Germinal center (tissue), 1 donor: ENCODE results near the gene CDA.

Experiments used
- DNase-seq: peaks from one replicate; pipeline ENCODE4 v3.0.0; 2012; ENCODE audit warnings: mixed read lengths, low spot score

CDA gene

DNA sequence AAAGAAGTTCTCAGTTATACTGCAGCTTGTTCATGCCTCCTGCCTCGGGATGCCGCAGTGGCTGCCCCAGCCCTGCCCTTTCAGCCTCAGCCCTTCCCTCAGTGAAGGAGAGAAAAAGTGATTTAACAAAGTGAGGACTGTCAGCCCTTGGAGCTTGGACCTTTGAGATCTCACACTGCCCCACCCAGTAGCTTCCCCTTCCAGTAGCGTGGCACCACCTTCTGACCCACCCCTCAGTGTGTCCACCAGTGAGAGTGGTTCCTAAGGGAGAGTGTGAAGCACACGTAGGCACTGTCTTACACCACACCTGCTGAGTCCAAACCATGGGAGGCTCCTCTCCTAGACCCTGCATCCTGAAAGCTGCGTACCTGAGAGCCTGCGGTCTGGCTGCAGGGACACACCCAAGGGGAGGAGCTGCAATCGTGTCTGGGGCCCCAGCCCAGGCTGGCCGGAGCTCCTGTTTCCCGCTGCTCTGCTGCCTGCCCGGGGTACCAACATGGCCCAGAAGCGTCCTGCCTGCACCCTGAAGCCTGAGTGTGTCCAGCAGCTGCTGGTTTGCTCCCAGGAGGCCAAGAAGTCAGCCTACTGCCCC is at the start of gene CDA:
Gene CDA, plus strand, starts transcription at position 464 of the 592 bp plus-strand sequence. Its CDS starts 33 bp downstream, at position 497.
- no peak for DNase-seq

DNA sequence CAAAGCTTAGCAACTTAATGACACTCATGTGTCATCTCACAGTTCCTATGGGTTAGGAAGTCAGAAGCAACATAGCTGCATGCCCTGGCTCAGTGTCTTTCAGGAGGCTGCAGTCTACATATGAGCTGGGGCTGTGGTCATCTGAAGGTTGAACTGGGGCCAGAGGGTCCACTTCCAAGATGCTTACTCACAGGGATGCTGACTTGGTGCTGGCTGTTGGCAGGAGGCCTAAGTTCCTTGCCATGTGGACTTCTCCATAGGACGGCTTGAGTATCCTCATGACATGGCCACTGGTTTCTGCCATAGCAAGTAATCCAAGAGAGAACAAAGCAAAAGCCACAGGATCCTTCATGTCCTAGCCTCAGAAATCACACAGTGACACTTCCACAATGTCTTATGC is 48.6 kb upstream of the CDA start:
- no peak for DNase-seq

- no peak for DNase-seq
Measured at GRCh38 chr1:20546637-20547036, 42.3 kb upstream of the CDA start.

GRCh38 chr1:20551161-20551560 is 37.7 kb upstream of the CDA start:
- no peak for DNase-seq

- peak; percentile 51 for DNase-seq
Measured at GRCh38 chr1:20551945-20552727, 36.8 kb upstream of the CDA start, which contains the start of gene FAM43B. TSS of gene FAM43B (plus strand) at chr1:20552573. CDS start at chr1:20552974, 401 bp downstream.

- DNase-seq = no peak
Measured at GRCh38 chr1:20552728-20553445, 36.0 kb upstream of the CDA start.

GRCh38 chr1:20555025-20555757 is 33.7 kb upstream of the CDA start:
- no peak for DNase-seq

- no peak for DNase-seq
Measured at GRCh38 chr1:20555758-20556120, 33.2 kb upstream of the CDA start.

- no peak for DNase-seq
Measured at GRCh38 chr1:20558191-20558590, 30.7 kb upstream of the CDA start.

DNA sequence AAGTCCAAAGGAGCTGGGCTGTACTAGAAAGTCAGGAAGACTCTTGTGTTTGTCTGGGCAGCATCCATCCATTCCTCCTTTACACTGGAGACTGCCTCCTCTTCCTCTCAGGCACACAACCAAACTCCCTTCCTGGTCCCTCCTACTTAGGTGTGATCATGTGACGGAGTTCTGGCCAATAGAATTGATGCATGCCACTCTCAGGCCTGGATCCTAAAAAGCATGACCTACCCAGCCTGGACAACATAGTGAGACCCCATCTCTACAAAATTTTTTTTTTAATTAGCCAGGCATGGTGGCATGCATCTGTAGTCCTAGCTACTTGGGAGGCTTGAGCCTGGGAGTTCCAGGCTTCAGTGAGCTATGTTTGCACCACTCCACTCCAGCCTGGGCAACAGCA is 27.9 kb upstream of the CDA start:
- no peak for DNase-seq

- DNase-seq = no peak
Measured at GRCh38 chr1:20565234-20565633, 23.7 kb upstream of the CDA start.

DNA sequence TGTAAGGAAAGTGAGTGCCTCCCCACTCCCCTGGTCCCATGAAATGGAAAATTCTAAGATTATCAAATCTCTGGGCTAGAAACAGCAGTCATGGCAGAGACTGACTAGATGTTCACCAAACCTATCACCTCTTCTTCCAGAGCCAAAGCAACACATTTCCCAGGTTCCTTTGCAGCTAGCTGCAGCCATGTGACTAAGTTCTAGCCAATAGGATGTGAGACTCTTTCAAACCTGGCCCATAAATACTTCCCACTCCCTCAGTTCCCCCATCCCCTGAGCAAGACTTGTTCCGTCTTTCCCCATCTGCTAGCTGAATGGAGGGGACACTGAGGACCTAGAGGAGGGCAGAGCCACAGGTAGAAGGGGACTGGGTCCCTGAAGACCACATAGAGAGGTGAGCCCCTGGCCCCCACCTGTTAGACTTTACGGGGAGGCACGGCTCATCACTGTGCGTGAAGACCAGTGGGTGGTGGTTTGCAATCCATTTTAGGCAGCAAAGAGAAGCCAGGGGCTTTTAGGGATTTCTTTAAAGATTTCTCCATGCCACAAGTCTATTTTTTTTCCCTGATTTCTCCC is 19.3 kb upstream of the CDA start:
- no peak for DNase-seq

DNA sequence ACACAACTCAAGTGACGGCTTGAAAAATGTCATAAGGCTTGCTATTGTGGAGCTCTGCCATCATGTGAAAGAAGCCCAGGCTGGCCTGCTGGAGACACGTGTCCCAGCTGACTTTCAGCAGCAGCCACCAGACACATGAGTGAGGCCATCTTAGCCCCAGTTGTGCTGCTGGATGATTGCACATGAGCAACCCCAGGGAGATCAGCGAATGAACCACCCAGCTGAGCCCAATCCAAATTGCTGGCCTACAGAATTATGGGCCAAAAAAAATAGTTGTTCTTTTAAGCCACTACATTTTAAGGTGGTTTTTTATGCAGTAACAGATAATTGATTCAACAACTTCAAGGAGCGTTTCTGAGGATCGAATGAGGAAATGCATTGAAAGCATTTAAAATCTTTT is 17.5 kb upstream of the CDA start:
- DNase-seq = no peak

DNA sequence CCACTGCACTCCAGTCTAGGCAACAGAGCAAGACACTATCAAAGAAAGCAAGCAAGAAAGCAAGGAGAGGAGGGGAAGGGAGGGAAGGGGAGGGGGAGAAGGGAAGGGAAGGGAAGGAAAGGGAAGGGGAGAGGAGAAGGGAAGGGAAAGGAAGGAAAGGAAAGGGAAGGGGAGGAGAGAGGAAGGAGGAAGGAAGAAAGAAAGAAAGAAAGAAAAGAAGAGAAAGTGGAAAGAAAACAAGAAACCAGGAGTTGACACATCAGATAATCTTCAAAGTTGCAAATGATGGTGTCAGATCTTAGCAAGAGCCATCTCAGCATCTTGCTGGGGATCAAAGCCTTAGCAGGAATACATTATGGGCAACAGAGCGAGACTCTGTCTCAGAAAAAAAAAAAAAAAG is 14.9 kb upstream of the CDA start:
- DNase-seq = no peak

DNA sequence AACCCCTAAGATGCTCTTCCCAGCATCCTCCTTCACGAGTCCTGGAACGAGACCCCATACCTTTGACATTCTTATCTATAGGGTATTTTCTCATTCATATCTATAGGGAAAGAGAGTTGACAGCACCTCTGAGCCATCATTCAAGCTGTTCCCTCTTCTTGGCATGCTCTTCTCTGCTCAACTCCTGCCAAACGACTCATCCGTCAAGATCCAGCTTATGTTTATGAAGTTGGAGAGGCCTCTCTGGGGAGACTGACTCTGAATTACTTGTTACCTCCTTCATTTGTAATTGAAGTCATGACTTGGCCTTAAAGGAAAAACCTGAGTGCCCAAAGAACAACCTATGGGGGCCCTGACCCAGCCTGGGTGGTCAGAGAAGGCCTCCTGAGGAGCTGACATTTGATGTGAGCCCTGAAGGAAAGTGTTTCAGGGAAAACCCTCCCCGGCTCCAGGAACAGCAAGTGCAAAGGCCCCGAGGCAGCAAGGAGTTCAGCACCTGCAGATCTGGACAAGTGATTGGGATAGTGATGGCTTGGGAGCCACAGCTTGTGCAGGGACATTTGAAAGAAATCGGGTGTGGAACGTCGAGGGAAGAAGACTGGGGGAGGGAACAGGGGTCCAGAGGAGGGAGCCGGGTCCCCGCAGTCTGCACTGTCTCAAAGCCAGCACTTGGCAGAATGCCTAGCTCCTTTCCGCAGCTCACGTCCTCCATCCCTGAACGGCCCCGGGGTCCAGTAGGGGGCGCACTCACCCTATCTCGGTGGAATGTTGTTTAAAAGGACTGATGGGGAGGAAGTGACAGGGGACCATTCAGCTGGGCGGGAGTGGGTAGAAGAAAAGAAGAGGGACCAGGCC is 14.0 kb upstream of the CDA start:
- peak; percentile 74 for DNase-seq

DNA sequence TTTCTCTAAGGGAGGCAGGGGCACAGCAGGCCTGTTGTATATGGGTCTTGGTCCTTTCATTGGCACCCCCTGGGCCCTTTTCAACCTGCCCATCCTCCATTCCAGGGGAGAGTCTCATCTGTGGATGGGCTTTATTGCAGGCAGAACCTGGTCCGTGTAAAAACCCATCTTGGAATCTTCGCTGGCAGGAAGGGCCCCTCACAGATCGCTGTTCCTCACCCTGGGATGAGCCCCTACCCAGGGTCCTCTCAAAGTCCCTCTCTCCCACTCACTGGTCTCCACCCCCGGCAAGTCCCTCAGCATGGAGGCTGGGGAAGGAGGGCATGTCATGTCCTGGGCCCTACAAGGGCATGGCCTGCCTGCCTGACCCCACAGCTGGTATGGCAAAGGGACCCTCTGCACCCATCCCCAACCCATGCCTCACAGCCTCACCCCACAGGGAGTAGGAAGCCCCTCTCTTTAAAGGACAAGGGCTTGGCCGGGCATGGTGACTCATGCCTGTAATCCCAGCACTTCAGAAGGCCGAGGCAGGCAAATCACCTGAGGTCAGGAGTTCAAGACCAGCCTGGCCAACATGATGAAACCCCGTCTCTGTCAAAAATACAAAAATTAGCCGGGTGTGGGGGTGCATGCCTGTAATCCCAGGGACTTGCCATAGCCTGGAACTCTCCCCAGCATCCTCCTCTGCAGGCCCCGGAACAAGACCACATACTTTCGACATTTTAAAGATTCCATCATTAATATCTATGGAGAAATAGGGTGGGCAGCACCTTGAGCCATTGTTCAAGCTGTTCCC is 13.2 kb upstream of the CDA start:
- DNase-seq = no peak

DNA sequence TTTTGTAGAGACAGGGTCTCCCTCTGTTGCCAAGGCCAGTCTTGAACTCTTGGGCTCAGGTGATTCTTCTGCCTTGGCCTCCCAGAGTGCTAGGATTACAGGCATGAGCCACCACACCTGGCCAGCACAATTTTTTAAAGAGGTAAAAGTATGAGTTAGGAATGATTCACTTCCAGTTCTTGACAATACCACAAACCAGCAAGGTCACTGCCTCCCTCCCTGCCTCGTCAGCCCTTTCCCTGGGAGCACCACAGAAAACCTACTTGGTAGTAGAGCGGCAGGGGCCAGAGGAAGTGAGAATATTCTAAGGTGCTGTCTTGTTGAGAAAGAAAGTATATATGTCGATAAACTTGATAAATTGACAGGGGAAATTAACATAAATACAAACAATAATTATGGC is 10.8 kb upstream of the CDA start:
- no peak for DNase-seq

GRCh38 chr1:20578721-20579395 is 10.0 kb upstream of the CDA start:
- DNase-seq = no peak

DNA sequence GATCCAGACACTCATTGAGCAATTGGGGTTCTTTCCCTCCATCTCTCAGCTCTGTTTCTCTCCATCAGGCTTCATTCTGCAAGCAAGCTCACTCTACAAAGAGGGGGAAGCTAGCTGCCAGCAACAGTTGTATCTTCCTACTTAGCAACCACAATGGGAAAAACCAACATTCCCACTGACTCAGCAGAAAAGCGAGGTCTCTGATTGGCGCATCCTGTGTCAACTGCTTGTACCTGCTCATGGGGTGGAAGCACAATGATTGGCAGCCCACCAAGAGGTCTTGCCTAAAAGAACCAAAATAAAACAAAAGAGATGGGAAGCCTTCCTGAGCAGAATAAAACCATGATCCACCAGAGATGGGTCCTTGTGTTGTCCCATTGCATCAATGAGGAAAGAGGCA is 4.0 kb upstream of the CDA start:
- DNase-seq = no peak
